WI38 (cell line): Measurements from ENCODE around the gene LCOR.
A peak's percentile ranks its signal among the peaks of the same experiment; 100 is the strongest.

ENCODE experiments used
- H3K4me3 ChIP-seq: 2 replicates; pipeline ENCODE4 v1.5.1; 2011; ENCODE audit warnings: low read depth, mild to moderate bottlenecking, control low read depth, low read length
- CTCF ChIP-seq: IDR thresholded peaks from 2 replicates; pipeline ENCODE4 v1.5.1; 2012; ENCODE audit warnings: low read depth, mild to moderate bottlenecking, control low read depth, low read length

Gene LCOR

GRCh38 chr10:96831867-96832720 lies at the start of gene LCOR:
Gene LCOR, plus strand, starts transcription at chr10:96832298. Its CDS starts 116,760 bp downstream, at chr10:96949058.
- no peak for TF ChIP-seq CTCF
- peak within 1 kb of the TSS; percentile 85 for H3K4me3 ChIP-seq

DNA sequence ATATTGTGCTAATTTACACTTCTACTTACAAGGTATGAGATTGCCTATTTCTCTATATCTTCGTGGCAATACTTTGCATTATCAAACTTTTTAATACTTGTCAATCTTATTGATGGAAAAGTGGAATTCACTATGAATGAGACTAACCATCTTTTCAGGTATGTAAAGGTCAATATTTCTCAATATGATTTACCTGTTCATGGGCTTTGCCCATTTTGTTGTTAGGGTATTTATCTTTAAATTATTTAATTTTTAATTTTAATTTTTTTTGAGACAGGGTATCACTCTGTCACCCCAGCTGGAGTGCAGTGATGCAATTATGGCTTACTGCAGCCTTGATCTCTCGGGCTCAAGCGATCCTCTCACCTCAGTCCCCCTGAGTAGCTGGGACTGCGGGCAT lies 47.8 kb upstream of the LCOR start:
- TF ChIP-seq CTCF = no peak

DNA sequence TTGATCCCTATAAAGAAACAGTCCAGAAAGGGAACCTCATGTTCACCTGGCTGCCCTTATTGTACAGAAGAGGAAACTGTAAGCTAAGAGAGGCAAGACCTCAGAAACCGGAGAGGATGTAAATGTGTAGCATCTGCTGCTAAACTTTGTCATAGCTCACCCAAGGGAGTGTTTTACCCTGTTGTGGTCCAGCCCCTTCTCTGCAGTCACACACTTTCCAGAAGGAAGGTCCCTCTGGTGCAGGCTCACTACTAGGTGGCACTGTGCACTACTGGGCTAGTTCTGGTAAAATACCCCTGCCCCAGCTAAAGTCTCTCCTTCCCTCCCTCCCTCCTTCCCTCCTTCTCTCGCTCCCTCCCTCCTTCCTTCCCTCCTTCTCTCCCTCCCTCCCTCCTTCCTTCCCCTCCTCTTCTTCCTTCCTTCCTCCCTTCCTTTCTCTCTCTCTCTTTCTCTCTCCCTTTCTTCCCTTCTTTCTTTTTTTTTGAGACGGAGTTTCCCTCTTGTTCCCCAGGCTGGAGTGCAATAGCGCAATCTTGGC lies 42.5 kb upstream of the LCOR start:
- no peak for TF ChIP-seq CTCF
- no peak overlapping the region for H3K4me3 ChIP-seq

More for the DNA sequence above, 47.8 kb upstream of the LCOR start:
- no peak overlapping the region for H3K4me3 ChIP-seq

GRCh38 chr10:96791902-96792301 lies 40.2 kb upstream of the LCOR start:
- no peak overlapping the region for H3K4me3 ChIP-seq
- no peak for TF ChIP-seq CTCF

GRCh38 chr10:96794836-96795733 lies 37.0 kb upstream of the LCOR start:
- no peak overlapping the region for H3K4me3 ChIP-seq
- TF ChIP-seq CTCF = no peak

GRCh38 chr10:96797485-96797884 lies 34.6 kb upstream of the LCOR start:
- H3K4me3 ChIP-seq = no peak overlapping the region
- no peak for TF ChIP-seq CTCF
